Activated T-cell treated with anti-CD3 and anti-CD28 coated beads, Interleukin-2, amount 50 U/mL, for 24 hours (primary cell): ENCODE data around the gene OR4E1.
"Not testable (repeated sequence)": the region's sequence is repeated elsewhere in the genome, so short reads cannot be mapped to it uniquely, and the experiment has no call there.

Source experiments
- DNase-seq: peaks from one replicate; pipeline ENCODE4 v3.0.0-alpha.2; 2020
- H3K27ac Mint-ChIP-seq: 2 replicates; pipeline ENCODE4 v1.8.0; 2020; ENCODE audit warnings: mild to moderate bottlenecking, mixed read lengths
- H3K27me3 Mint-ChIP-seq: 2 replicates; pipeline ENCODE4 v1.8.0; 2020; ENCODE audit warnings: mixed read lengths
- H3K36me3 Mint-ChIP-seq: 2 replicates; pipeline ENCODE4 v1.8.0; 2020; ENCODE audit warnings: low read depth, mixed read lengths
- H3K4me1 Mint-ChIP-seq: 2 replicates; pipeline ENCODE4 v1.8.0; 2020; ENCODE audit warnings: low read depth, mixed read lengths
- H3K4me3 Mint-ChIP-seq: 2 replicates; pipeline ENCODE4 v1.8.0; 2020; ENCODE audit warnings: mild to moderate bottlenecking, moderate library complexity, mixed read lengths
- H3K9me3 Mint-ChIP-seq: 2 replicates; pipeline ENCODE4 v1.8.0; 2020; ENCODE audit warnings: mixed read lengths

The OR4E1 gene

GRCh38 chr14:21630503-21630902 is 43.1 kb downstream of the OR4E1 start:
- H3K9me3 Mint-ChIP-seq, H3K4me3 Mint-ChIP-seq, H3K27ac Mint-ChIP-seq, H3K36me3 Mint-ChIP-seq, DNase-seq, H3K4me1 Mint-ChIP-seq: not testable (repeated sequence)
- H3K27me3 Mint-ChIP-seq, result peaks cover 18% of the 10 kb centered on the region

- H3K27ac Mint-ChIP-seq, result no peak overlapping the region
- no peaks in the 10 kb centered on the region for H3K9me3 Mint-ChIP-seq
- peaks cover 32% of the 10 kb centered on the region for H3K27me3 Mint-ChIP-seq
- DNase-seq, result no peak
- no peaks in the 10 kb centered on the region for H3K36me3 Mint-ChIP-seq
- no peaks in the 10 kb centered on the region for H3K4me1 Mint-ChIP-seq
- no peak overlapping the region for H3K4me3 Mint-ChIP-seq
Measured at GRCh38 chr14:21626491-21627230, 47.0 kb downstream of the OR4E1 start.
